B cell (primary cell): Measurements from ENCODE around the gene MGMT. TPM values are rescaled to one million over a fixed set of nuclear protein-coding genes. Genes with fewer than 3 reads are reported as not detected.

ENCODE experiments used
- ATAC-seq: fragments of 200-7000 bp; cut with Tn5 transposase; one replicate; pipeline ENCODE4 v1.10.0; 2021; ENCODE audit warnings: low read depth, mild to moderate bottlenecking, moderate number of reproducible peaks, moderate library complexity
- CTCF ChIA-PET: fragments of 350-600 bp; sonication (Branson Sonifier 250); formaldehyde crosslinking; loops from one replicate; lab custom pipeline; 2021; ENCODE audit warnings: antibody characterized with exemption, inconsistent platforms; lab: Charles Lee
- POLR2A ChIA-PET: fragments of 350-600 bp; sonication (Branson Sonifier 250); formaldehyde crosslinking; loops from one replicate; lab custom pipeline; 2021; ENCODE audit warnings: antibody characterized with exemption; lab: Charles Lee
- DNase-seq: peaks from one replicate; pipeline ENCODE4 v3.0.0; 2013
- H2AFZ ChIP-seq: 2 replicates; pipeline ENCODE4 v1.6.1; 2012; ENCODE audit warnings: mild to moderate bottlenecking, low read depth, low read length; ENCODE audit not compliant: insufficient read depth, poor library complexity, severe bottlenecking
- H3K27ac ChIP-seq, 2 donors: 1 replicate in 1 of 2; 2 replicates in 1 of 2; pipeline ENCODE4 v1.5.1; 2012 to 2013; ENCODE audit warnings: low read length in 2 of 2, mild to moderate bottlenecking in 2 of 2, moderate library complexity in 1 of 2
- H3K27me3 ChIP-seq, 4 experiments: fragments of 200-600 bp in 1 of 4; sonication (generic) in 1 of 4; replicated peaks in 1 of 4; 1 replicate in 2 of 4; 2 replicates in 2 of 4; pipeline versions ENCODE4 v1.6.1 to v1.7.0; 2013 to 2016; ENCODE audit warnings: low read length in 3 of 4, mild to moderate bottlenecking in 2 of 4, mixed read lengths in 1 of 4, moderate library complexity in 1 of 4; ENCODE audit not compliant: insufficient read depth in 4 of 4, control insufficient read depth in 3 of 4; ENCODE audit errors: control extremely low read depth in 1 of 4
- H3K36me3 ChIP-seq, 2 experiments: replicated peaks in 1 of 2; 1 replicate in 1 of 2; 2 replicates in 1 of 2; pipeline versions ENCODE4 v1.6.1 to v1.7.1; 2013; ENCODE audit warnings: low read length in 1 of 2; ENCODE audit not compliant: insufficient read depth in 2 of 2, control insufficient read depth in 1 of 2; ENCODE audit errors: control extremely low read depth in 1 of 2, extremely low read depth in 1 of 2
- H3K4me1 ChIP-seq, 2 donors: fragments of 200-600 bp in 1 of 2; sonication (generic) in 1 of 2; 1 replicate in 1 of 2; 2 replicates in 1 of 2; pipeline versions ENCODE4 v1.5.1 to v1.6.1; 2013 to 2017; ENCODE audit warnings: low read length in 2 of 2; ENCODE audit not compliant: control insufficient read depth in 2 of 2, insufficient read depth in 2 of 2
- H3K4me2 ChIP-seq: replicated peaks from 2 replicates; pipeline ENCODE3; 2012; ENCODE audit warnings: mild to moderate bottlenecking, low read depth, low read length; ENCODE audit not compliant: poor library complexity, severe bottlenecking
- H3K4me3 ChIP-seq, 5 experiments: fragments of 200-600 bp in 1 of 5; sonication (generic) in 1 of 5; 1 replicate in 3 of 5; 2 replicates in 2 of 5; pipeline versions ENCODE4 v1.5.1 to v1.7.0; 2011 to 2016; ENCODE audit warnings: low read length in 4 of 5, mild to moderate bottlenecking in 4 of 5, low read depth in 2 of 5, control low read depth in 1 of 5, moderate library complexity in 1 of 5; ENCODE audit not compliant: insufficient read depth in 1 of 5; ENCODE audit errors: control extremely low read depth in 1 of 5, extremely low read depth in 1 of 5
- H3K79me2 ChIP-seq: fragments of 200-600 bp; sonication (generic); one replicate; pipeline ENCODE4 v1.6.0; 2016; ENCODE audit warnings: low read length; ENCODE audit not compliant: control insufficient read depth, insufficient read depth
- H3K9ac ChIP-seq: fragments of 200-600 bp; sonication (generic); 2 replicates; pipeline ENCODE4 v1.6.1; 2017; ENCODE audit warnings: mild to moderate bottlenecking, low read length, moderate library complexity
- H3K9me3 ChIP-seq, 3 donors: one replicate each; pipeline versions ENCODE4 v1.6.1 to v1.7.1; 2013; ENCODE audit warnings: low read length in 2 of 3; ENCODE audit not compliant: control insufficient read depth in 2 of 3, insufficient read depth in 1 of 3; ENCODE audit errors: control extremely low read depth in 1 of 3
- H4K20me1 ChIP-seq: 2 replicates; pipeline ENCODE4 v1.6.0; 2012; ENCODE audit warnings: mild to moderate bottlenecking, low read length; ENCODE audit not compliant: insufficient read depth, control insufficient read depth, poor library complexity, severe bottlenecking
- H3K27ac Mint-ChIP-seq: one replicate; pipeline ENCODE4 v1.8.0; 2021; ENCODE audit warnings: mixed read lengths
- H3K27me3 Mint-ChIP-seq: one replicate; pipeline ENCODE4 v1.8.0; 2021; ENCODE audit warnings: mixed read lengths
- H3K4me1 Mint-ChIP-seq: one replicate; pipeline ENCODE4 v1.8.0; 2021; ENCODE audit warnings: mixed read lengths
- H3K4me3 Mint-ChIP-seq: one replicate; pipeline ENCODE4 v1.8.0; 2021; ENCODE audit warnings: mixed read lengths
- H3K9me3 Mint-ChIP-seq: one replicate; pipeline ENCODE4 v1.8.0; 2022; ENCODE audit warnings: mixed read lengths; ENCODE audit not compliant: insufficient read depth
- EZH2 ChIP-seq: IDR thresholded peaks from 2 replicates; pipeline ENCODE4 v1.6.1; 2012; ENCODE audit warnings: borderline replicate concordance, low read depth, mild to moderate bottlenecking, moderate library complexity, low read length; ENCODE audit not compliant: insufficient read depth, poor library complexity, severe bottlenecking
- WGBS: methylation state at CpG from one replicate; pipeline ENCODE4 v1.1.5; 2013; ENCODE audit warnings: missing lambda C conversion rate; ENCODE audit not compliant: insufficient coverage; 5-methylcytosine and 5-hydroxymethylcytosine counted together
- intact Hi-C: fragments of 100-400 bp; cut with micrococcal nuclease; formaldehyde crosslinking; loops from one replicate; pipeline ENCODE4 v1.10.0; 2022
- polyA plus RNA-seq: library from polyadenylated mRNA; depleted of rRNA; stranded (reverse); fragments of >200 nt; gene quantifications from 2 replicates; pipeline ENCODE4 v1.2.3, GENCODE V29; 2012
- total RNA-seq, 2 donors: library from RNA; stranded (reverse); fragments of 120-200 nt in 1 of 2; gene quantifications; 1 replicate in 1 of 2; 2 replicates in 1 of 2; pipeline versions ENCODE4 v1.2.3 to v1.2.4, GENCODE V29; 2013 to 2022
- TF ChIP-seq, protein P1 (sequence below): fragments of 200-600 bp; IDR thresholded peaks from one replicate; pipeline ENCODE4 v1.8.0; 2022; ENCODE audit warnings: antibody characterized with exemption, mild to moderate bottlenecking

MGMT gene
- total and polyA plus RNA-seq, 2 donors (not counting 1 experiment from before 2014, with no cell fraction given) = 16.6 to 87.7 TPM

DNA sequence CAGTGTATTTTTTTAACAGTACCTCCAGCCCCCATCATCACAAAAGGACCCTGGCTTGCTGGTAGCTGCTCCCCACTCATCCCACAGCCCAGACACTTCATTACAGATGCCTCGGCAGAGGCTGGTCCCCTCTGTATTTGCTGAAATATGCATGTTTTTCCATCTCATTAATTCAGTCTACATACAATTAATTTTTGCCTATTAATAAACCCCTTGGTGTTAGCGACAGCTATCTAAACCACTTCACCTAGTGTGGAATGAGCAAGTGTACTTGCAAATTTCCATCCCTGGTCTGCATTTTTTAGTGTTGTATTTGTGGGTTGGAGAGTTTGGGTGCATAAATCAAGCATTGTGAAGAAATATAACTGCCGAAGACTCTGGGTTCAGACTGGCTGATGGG, 216.9 kb downstream of the MGMT start:
- no peak for DNase-seq
- intact Hi-C loops = no loop called here
- POLR2A ChIA-PET = no interaction called here
- H3K79me2 ChIP-seq = no peaks in the 10 kb centered on the region
- no peaks in the 10 kb centered on the region for H3K27me3 Mint-ChIP-seq
- H3K4me3 ChIP-seq = no peak overlapping the region
- H3K4me1 ChIP-seq = no peaks in the 10 kb centered on the region
- no peaks in the 10 kb centered on the region for H3K27me3 ChIP-seq
- no peak overlapping the region for H3K4me3 Mint-ChIP-seq
- 100% methylated on average over 2 of the region's 3 CpGs for WGBS
- no peaks in the 10 kb centered on the region for H3K9me3 Mint-ChIP-seq
- CTCF ChIA-PET = no interaction called here
- no peak overlapping the region for H2AFZ ChIP-seq
- ATAC-seq = no peak
- H3K9me3 ChIP-seq = peaks cover 0 to 7% (median 0%) of the 10 kb centered on the region in 3 donors
- H3K4me2 ChIP-seq = no peak overlapping the region
- no peaks in the 10 kb centered on the region for H4K20me1 ChIP-seq
- no peak overlapping the region for H3K27ac Mint-ChIP-seq
- no peaks in the 10 kb centered on the region for H3K4me1 Mint-ChIP-seq
- no peaks in the 10 kb centered on the region for H3K36me3 ChIP-seq
- H3K27ac ChIP-seq = no peak overlapping the region
- TF ChIP-seq EZH2 = no peak
- TF ChIP-seq, protein P1, sequence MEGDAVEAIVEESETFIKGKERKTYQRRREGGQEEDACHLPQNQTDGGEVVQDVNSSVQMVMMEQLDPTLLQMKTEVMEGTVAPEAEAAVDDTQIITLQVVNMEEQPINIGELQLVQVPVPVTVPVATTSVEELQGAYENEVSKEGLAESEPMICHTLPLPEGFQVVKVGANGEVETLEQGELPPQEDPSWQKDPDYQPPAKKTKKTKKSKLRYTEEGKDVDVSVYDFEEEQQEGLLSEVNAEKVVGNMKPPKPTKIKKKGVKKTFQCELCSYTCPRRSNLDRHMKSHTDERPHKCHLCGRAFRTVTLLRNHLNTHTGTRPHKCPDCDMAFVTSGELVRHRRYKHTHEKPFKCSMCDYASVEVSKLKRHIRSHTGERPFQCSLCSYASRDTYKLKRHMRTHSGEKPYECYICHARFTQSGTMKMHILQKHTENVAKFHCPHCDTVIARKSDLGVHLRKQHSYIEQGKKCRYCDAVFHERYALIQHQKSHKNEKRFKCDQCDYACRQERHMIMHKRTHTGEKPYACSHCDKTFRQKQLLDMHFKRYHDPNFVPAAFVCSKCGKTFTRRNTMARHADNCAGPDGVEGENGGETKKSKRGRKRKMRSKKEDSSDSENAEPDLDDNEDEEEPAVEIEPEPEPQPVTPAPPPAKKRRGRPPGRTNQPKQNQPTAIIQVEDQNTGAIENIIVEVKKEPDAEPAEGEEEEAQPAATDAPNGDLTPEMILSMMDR = no peak
- H3K9ac ChIP-seq = no peak overlapping the region

DNA sequence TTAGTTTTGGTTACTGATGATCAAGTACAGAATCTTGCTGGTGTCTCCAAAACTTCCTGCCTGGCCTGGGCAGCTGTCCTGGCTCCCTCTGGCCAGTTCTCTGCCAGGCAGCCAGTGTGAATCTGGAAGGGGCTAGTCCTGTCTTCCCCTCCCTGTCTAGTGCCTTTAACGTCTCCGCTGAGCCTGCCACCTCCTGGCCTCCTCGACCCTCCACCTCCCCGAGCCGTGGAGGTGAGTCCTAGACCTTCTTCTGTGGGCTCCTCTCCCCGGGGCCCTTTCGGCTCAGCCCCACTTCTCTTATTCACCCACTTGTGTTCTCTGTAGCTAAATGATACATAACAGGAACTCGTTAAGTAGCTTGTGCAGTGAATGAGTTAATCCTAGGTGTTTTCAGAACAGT, 218.2 kb downstream of the MGMT start:
- no peak overlapping the region for H3K4me3 Mint-ChIP-seq
- 67% methylated on average over 1 of the region's 8 CpGs for WGBS

More for the DNA sequence above, 218.2 kb downstream of the MGMT start:
- no peak for TF ChIP-seq EZH2
- TF ChIP-seq, protein P1 = no peak
- no peak overlapping the region for H3K4me2 ChIP-seq
- Mint-ChIP-seq H3K27ac (peak overlapping the region; percentile 17), H3K4me1 (no peaks in the 10 kb centered on the region), H3K9me3 (no peaks in the 10 kb centered on the region), H3K27me3 (no peaks in the 10 kb centered on the region)
- no peaks in the 10 kb centered on the region for H4K20me1 ChIP-seq
- H3K9ac ChIP-seq = no peak overlapping the region
- no peaks in the 10 kb centered on the region for H3K4me1 ChIP-seq
- CTCF ChIA-PET = no interaction called here
- H3K4me3 ChIP-seq = no peak overlapping the region
- DNase-seq = no peak
- no peak for ATAC-seq
- H3K27me3 ChIP-seq = no peaks in the 10 kb centered on the region
- POLR2A ChIA-PET = no interaction called here
- no peak overlapping the region for H3K27ac ChIP-seq
- H3K9me3 ChIP-seq = peaks cover 0 to 7% (median 0%) of the 10 kb centered on the region in 3 donors
- no peaks in the 10 kb centered on the region for H3K79me2 ChIP-seq
- no peak overlapping the region for H2AFZ ChIP-seq
- H3K36me3 ChIP-seq = no peaks in the 10 kb centered on the region
- intact Hi-C loops = no loop called here
